GM21381 (cell line): ENCODE data around the gene KIF2B.
"Not testable (repeated sequence)": the region's sequence is repeated elsewhere in the genome, so short reads cannot be mapped to it uniquely, and the experiment has no call there.

Source experiments
- ATAC-seq: cut with Tn5 transposase; IDR thresholded peaks from one replicate; pipeline ENCODE4 v1.9.1; 2021; ENCODE audit warnings: mild to moderate bottlenecking, moderate library complexity; ENCODE audit not compliant: unreplicated experiment

KIF2B gene

GRCh38 chr17:53822764-53823163, at the start of gene KIF2B:
Gene KIF2B (plus strand): TSS chr17:53822927. CDS start chr17:53823034, 107 bp downstream.
- no peak for ATAC-seq

GRCh38 chr17:53780320-53780719, 42.4 kb upstream of the KIF2B start:
- ATAC-seq: no peak

- no peak for ATAC-seq
Measured at GRCh38 chr17:53791551-53791950, 31.2 kb upstream of the KIF2B start.

- no peak for ATAC-seq
Measured at GRCh38 chr17:53792451-53792850, 30.3 kb upstream of the KIF2B start.

GRCh38 chr17:53792997-53793396, 29.7 kb upstream of the KIF2B start:
- no peak for ATAC-seq

- ATAC-seq: no peak
Measured at GRCh38 chr17:53794875-53795274, 27.9 kb upstream of the KIF2B start.

- no peak for ATAC-seq
Measured at GRCh38 chr17:53796642-53797041, 26.1 kb upstream of the KIF2B start.

GRCh38 chr17:53797501-53797900, 25.2 kb upstream of the KIF2B start:
- ATAC-seq: no peak

GRCh38 chr17:53804437-53804836, 18.3 kb upstream of the KIF2B start:
- no peak for ATAC-seq

GRCh38 chr17:53806473-53806872, 16.3 kb upstream of the KIF2B start:
- ATAC-seq: no peak

- ATAC-seq: no peak
Measured at GRCh38 chr17:53807286-53807685, 15.4 kb upstream of the KIF2B start.

GRCh38 chr17:53818271-53818670, 4.5 kb upstream of the KIF2B start:
- ATAC-seq: no peak

- no peak for ATAC-seq
Measured at GRCh38 chr17:53818929-53819328, 3.8 kb upstream of the KIF2B start.

- no peak for ATAC-seq
Measured at GRCh38 chr17:53819956-53820355, 2.8 kb upstream of the KIF2B start.

- no peak for ATAC-seq
Measured at GRCh38 chr17:53823341-53824050, 769 bp downstream of the KIF2B start.

- ATAC-seq: not testable (repeated sequence)
Measured at GRCh38 chr17:53834771-53835170, 12.0 kb downstream of the KIF2B start.

GRCh38 chr17:53837131-53837530, 14.4 kb downstream of the KIF2B start:
- ATAC-seq: no peak

- no peak for ATAC-seq
Measured at GRCh38 chr17:53844491-53845107, 21.9 kb downstream of the KIF2B start.

- ATAC-seq: not testable (repeated sequence)
Measured at GRCh38 chr17:53871128-53871527, 48.4 kb downstream of the KIF2B start.
